Measurements from ENCODE around the gene PLCH2.

Gene PLCH2

DNA sequence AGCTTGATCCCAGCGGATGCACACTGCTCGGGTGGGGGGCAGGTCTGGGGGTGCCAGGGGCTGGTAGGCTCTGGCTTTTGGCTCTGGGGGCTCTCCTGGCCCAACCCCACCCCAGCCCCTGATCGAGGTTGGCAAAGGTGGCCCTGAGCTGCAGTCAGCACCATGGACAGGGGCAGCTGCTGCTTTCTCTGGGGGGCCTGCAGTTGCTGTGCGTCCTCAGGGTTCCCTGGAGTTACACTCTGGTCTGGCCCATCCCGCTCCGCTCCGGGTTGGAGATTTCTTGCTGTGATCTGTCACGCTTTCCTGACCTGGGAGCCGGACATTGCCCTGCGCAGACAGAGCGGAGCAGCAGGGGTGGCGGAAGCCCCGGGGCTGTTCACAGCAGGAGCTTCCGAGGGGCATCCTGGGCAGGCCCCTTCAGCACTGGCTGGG, 8.0 kb upstream of the PLCH2 start:
- no peaks in the 10 kb centered on the region for H3K27me3 ChIP-seq (ENCODE audit: control insufficient read depth in 2 of 2, insufficient read depth in 2 of 2, low read length in 2 of 2)
- no peaks in the 10 kb centered on the region for H3K4me1 ChIP-seq (ENCODE audit: control insufficient read depth in 2 of 2, insufficient read depth in 2 of 2, low read length in 2 of 2)
- no peak overlapping the region for H3K4me3 ChIP-seq (ENCODE audit: low read length in 2 of 2)

DNA sequence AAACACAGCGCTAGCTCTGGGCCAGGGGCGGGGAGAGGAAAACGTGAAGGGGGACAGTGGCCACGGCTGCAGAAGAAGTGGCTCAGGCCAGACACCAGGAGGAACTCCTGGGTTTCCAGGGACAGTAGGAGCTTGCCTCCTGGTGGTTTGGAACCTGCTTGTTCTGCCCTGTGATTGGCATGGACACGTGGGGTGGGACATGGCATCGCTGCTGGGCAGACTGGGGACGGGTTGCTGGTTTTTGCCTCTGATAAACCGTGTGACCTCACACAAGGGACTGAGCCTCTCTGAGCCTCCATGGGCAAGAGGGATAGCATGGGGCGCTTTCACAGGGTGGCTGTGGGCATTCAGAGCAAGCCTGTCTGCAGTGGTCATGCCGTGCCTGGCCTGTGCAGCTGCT, 7.5 kb upstream of the PLCH2 start:
- H3K27me3 ChIP-seq (ENCODE audit: control insufficient read depth in 2 of 2, insufficient read depth in 2 of 2, low read length in 2 of 2), result no peaks in the 10 kb centered on the region
- no peaks in the 10 kb centered on the region for H3K4me1 ChIP-seq (ENCODE audit: control insufficient read depth in 2 of 2, insufficient read depth in 2 of 2, low read length in 2 of 2)
- H3K4me3 ChIP-seq (ENCODE audit: low read length in 2 of 2), result no peak overlapping the region
- H3K27ac ChIP-seq (ENCODE audit: low read depth in 2 of 2, low read length in 2 of 2), result no peak overlapping the region
- H3K36me3 ChIP-seq (ENCODE audit: control insufficient read depth in 2 of 2, insufficient read depth in 2 of 2, low read length in 2 of 2), result no peaks in the 10 kb centered on the region
- no peaks in the 10 kb centered on the region for H3K9me3 ChIP-seq (ENCODE audit: control insufficient read depth in 2 of 2, low read length in 2 of 2)
- H3K9ac ChIP-seq (ENCODE audit: low read depth in 1 of 2, low read length in 2 of 2), result no peak overlapping the region

More for the DNA sequence above, 8.0 kb upstream of the PLCH2 start:
- H3K9me3 ChIP-seq (ENCODE audit: control insufficient read depth in 2 of 2, low read length in 2 of 2), result no peaks in the 10 kb centered on the region
- no peaks in the 10 kb centered on the region for H3K36me3 ChIP-seq (ENCODE audit: control insufficient read depth in 2 of 2, insufficient read depth in 2 of 2, low read length in 2 of 2)
- H3K27ac ChIP-seq (ENCODE audit: low read depth in 2 of 2, low read length in 2 of 2), result no peak overlapping the region
- no peak overlapping the region for H3K9ac ChIP-seq (ENCODE audit: low read depth in 1 of 2, low read length in 2 of 2)

DNA sequence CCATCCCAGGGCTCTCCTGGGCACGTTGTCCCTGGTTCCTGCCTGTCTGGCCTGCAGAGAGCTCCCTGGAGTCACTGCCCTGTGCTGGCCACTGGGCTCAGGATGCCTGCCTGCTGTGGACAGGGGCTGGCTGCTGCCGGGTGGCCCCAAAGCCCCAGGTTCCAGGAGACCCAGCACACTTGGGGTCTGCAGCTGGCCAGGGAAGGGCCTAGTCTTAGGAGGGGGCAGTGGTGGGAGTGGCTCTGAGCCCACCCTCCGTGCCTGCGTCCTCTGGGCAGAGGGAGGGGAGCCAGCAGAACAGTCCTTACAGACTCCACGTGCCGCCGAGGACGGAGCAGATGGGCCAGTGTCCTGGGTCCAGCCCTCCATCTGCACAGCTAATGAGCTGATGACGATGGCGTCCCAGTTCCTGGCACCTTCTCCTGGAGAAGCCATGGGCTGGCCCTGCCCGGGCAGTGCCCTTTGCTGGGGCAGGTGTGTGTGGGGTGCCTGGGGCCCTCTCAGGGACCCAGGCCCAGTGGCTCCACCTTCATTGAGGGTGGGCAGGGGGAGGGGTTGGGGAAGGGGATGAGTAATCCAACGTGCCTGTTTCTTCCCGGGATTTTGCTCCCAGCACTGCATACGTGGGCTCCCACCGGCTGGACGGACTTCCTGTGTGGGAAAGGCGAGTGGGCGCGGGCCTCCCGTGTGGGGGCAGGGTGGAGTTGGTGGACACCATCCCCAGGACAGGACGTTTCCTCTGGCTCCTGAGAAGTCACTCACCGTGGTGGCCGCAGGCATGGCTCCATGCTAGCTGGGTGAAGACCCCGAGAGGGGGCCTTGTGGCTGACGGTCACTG, 6.8 kb upstream of the PLCH2 start:
- H3K36me3 ChIP-seq (ENCODE audit: control insufficient read depth in 2 of 2, insufficient read depth in 2 of 2, low read length in 2 of 2), result no peaks in the 10 kb centered on the region
- no peaks in the 10 kb centered on the region for H3K27me3 ChIP-seq (ENCODE audit: control insufficient read depth in 2 of 2, insufficient read depth in 2 of 2, low read length in 2 of 2)
- no peak overlapping the region for H3K27ac ChIP-seq (ENCODE audit: low read depth in 2 of 2, low read length in 2 of 2)
- H3K9ac ChIP-seq (ENCODE audit: low read depth in 1 of 2, low read length in 2 of 2), result no peak overlapping the region
- no peaks in the 10 kb centered on the region for H3K4me1 ChIP-seq (ENCODE audit: control insufficient read depth in 2 of 2, insufficient read depth in 2 of 2, low read length in 2 of 2)
- no peaks in the 10 kb centered on the region for H3K9me3 ChIP-seq (ENCODE audit: control insufficient read depth in 2 of 2, low read length in 2 of 2)
- no peak overlapping the region for H3K4me3 ChIP-seq (ENCODE audit: low read length in 2 of 2)

GRCh38 chr1:2470290-2471158, 5.6 kb upstream of the PLCH2 start:
- Histone ChIP-seq H3K9ac (ENCODE audit: low read depth in 1 of 2, low read length in 2 of 2) (no peak overlapping the region), H3K4me3 (ENCODE audit: low read length in 2 of 2) (no peak overlapping the region), H3K36me3 (ENCODE audit: control insufficient read depth in 2 of 2, insufficient read depth in 2 of 2, low read length in 2 of 2) (no peaks in the 10 kb centered on the region), H3K4me1 (ENCODE audit: control insufficient read depth in 2 of 2, insufficient read depth in 2 of 2, low read length in 2 of 2) (no peaks in the 10 kb centered on the region), H3K27me3 (ENCODE audit: control insufficient read depth in 2 of 2, insufficient read depth in 2 of 2, low read length in 2 of 2) (no peaks in the 10 kb centered on the region), H3K9me3 (ENCODE audit: control insufficient read depth in 2 of 2, low read length in 2 of 2) (no peaks in the 10 kb centered on the region), H3K27ac (ENCODE audit: low read depth in 2 of 2, low read length in 2 of 2) (no peak overlapping the region)

DNA sequence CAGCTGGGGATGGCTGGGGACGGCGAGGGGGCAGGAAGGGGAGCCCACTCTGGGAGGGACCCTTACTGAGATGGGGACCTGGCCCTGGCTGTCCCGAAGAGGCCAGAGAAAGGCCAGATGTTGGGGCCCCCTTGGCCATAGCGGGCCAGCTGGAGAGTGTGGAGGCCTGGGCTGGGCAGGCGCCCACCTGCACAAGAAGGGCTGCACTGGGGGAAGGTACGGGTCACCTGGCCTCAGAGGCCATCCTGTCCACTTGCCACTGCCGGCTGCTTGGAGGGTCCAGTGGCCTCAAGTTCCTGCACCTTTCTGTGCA, 5.0 kb upstream of the PLCH2 start:
- H3K27ac ChIP-seq (ENCODE audit: low read depth in 2 of 2, low read length in 2 of 2), result no peak overlapping the region
- H3K9ac ChIP-seq (ENCODE audit: low read depth in 1 of 2, low read length in 2 of 2), result no peak overlapping the region
- no peaks in the 10 kb centered on the region for H3K36me3 ChIP-seq (ENCODE audit: control insufficient read depth in 2 of 2, insufficient read depth in 2 of 2, low read length in 2 of 2)
- no peak overlapping the region for H3K4me3 ChIP-seq (ENCODE audit: low read length in 2 of 2)
- H3K27me3 ChIP-seq (ENCODE audit: control insufficient read depth in 2 of 2, insufficient read depth in 2 of 2, low read length in 2 of 2), result no peaks in the 10 kb centered on the region
- no peaks in the 10 kb centered on the region for H3K4me1 ChIP-seq (ENCODE audit: control insufficient read depth in 2 of 2, insufficient read depth in 2 of 2, low read length in 2 of 2)
- no peaks in the 10 kb centered on the region for H3K9me3 ChIP-seq (ENCODE audit: control insufficient read depth in 2 of 2, low read length in 2 of 2)

GRCh38 chr1:2471587-2472001, 4.5 kb upstream of the PLCH2 start:
- Histone ChIP-seq H3K27me3 (ENCODE audit: control insufficient read depth in 2 of 2, insufficient read depth in 2 of 2, low read length in 2 of 2) (no peaks in the 10 kb centered on the region), H3K27ac (ENCODE audit: low read depth in 2 of 2, low read length in 2 of 2) (no peak overlapping the region), H3K4me3 (ENCODE audit: low read length in 2 of 2) (no peak overlapping the region), H3K9ac (ENCODE audit: low read depth in 1 of 2, low read length in 2 of 2) (no peak overlapping the region), H3K9me3 (ENCODE audit: control insufficient read depth in 2 of 2, low read length in 2 of 2) (no peaks in the 10 kb centered on the region), H3K36me3 (ENCODE audit: control insufficient read depth in 2 of 2, insufficient read depth in 2 of 2, low read length in 2 of 2) (no peaks in the 10 kb centered on the region), H3K4me1 (ENCODE audit: control insufficient read depth in 2 of 2, insufficient read depth in 2 of 2, low read length in 2 of 2) (no peaks in the 10 kb centered on the region)

- Histone ChIP-seq H3K27ac (ENCODE audit: low read depth in 2 of 2, low read length in 2 of 2) (no peak overlapping the region), H3K9ac (ENCODE audit: low read depth in 1 of 2, low read length in 2 of 2) (no peak overlapping the region), H3K27me3 (ENCODE audit: control insufficient read depth in 2 of 2, insufficient read depth in 2 of 2, low read length in 2 of 2) (no peaks in the 10 kb centered on the region)
Measured at GRCh38 chr1:2472109-2472508, 4.0 kb upstream of the PLCH2 start.

GRCh38 chr1:2472561-2473177, 3.4 kb upstream of the PLCH2 start:
- Histone ChIP-seq H3K9me3 (ENCODE audit: control insufficient read depth in 2 of 2, low read length in 2 of 2) (no peaks in the 10 kb centered on the region), H3K36me3 (ENCODE audit: control insufficient read depth in 2 of 2, insufficient read depth in 2 of 2, low read length in 2 of 2) (no peaks in the 10 kb centered on the region), H3K4me1 (ENCODE audit: control insufficient read depth in 2 of 2, insufficient read depth in 2 of 2, low read length in 2 of 2) (peaks cover 2 to 4% of the 10 kb centered on the region in 2 donors), H3K9ac (ENCODE audit: low read depth in 1 of 2, low read length in 2 of 2) (no peak overlapping the region), H3K4me3 (ENCODE audit: low read length in 2 of 2) (no peak overlapping the region), H3K27ac (ENCODE audit: low read depth in 2 of 2, low read length in 2 of 2) (no peak overlapping the region), H3K27me3 (ENCODE audit: control insufficient read depth in 2 of 2, insufficient read depth in 2 of 2, low read length in 2 of 2) (no peaks in the 10 kb centered on the region)

More at GRCh38 chr1:2472109-2472508, 4.0 kb upstream of the PLCH2 start:
- Histone ChIP-seq H3K9me3 (ENCODE audit: control insufficient read depth in 2 of 2, low read length in 2 of 2) (no peaks in the 10 kb centered on the region), H3K4me3 (ENCODE audit: low read length in 2 of 2) (no peak overlapping the region), H3K36me3 (ENCODE audit: control insufficient read depth in 2 of 2, insufficient read depth in 2 of 2, low read length in 2 of 2) (no peaks in the 10 kb centered on the region), H3K4me1 (ENCODE audit: control insufficient read depth in 2 of 2, insufficient read depth in 2 of 2, low read length in 2 of 2) (no peaks in the 10 kb centered on the region)

DNA sequence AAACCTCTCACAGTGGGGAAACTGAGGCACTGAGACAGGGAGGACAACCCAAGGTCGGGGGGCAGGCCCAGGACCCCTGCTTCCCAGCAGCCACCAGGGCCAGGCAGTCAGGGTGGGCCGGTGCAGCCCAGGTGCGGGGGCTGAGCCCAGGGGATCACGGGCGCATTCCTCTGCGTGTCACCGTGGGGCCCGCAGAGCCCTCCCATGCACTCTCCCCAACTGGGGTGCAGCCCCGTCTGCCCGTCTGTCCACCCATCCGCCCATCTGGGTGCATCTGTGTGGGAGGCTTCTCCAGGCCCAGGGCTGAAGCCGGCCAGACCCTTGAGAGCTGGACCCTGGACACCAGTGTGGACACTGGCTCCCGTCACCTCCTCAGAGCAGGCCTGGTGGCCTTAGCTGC, 2.9 kb upstream of the PLCH2 start:
- Histone ChIP-seq H3K9me3 (ENCODE audit: control insufficient read depth in 2 of 2, low read length in 2 of 2) (no peaks in the 10 kb centered on the region), H3K9ac (ENCODE audit: low read depth in 1 of 2, low read length in 2 of 2) (no peak overlapping the region), H3K36me3 (ENCODE audit: control insufficient read depth in 2 of 2, insufficient read depth in 2 of 2, low read length in 2 of 2) (no peaks in the 10 kb centered on the region), H3K4me3 (ENCODE audit: low read length in 2 of 2) (no peak overlapping the region), H3K27ac (ENCODE audit: low read depth in 2 of 2, low read length in 2 of 2) (no peak overlapping the region), H3K27me3 (ENCODE audit: control insufficient read depth in 2 of 2, insufficient read depth in 2 of 2, low read length in 2 of 2) (no peaks in the 10 kb centered on the region), H3K4me1 (ENCODE audit: control insufficient read depth in 2 of 2, insufficient read depth in 2 of 2, low read length in 2 of 2) (peaks cover 2 to 9% of the 10 kb centered on the region in 2 donors)
